ENCODE measurements around the gene APOBEC2. TPM values are rescaled to one million over a fixed set of nuclear protein-coding genes. Genes with fewer than 3 reads are reported as not detected.
A peak's percentile ranks its signal among the peaks of the same experiment; 100 is the strongest.

APOBEC2 gene
- total RNA-seq, 1 experiment from 2014 or later, result 4.8 TPM

GRCh38 chr6:41042226-41043055 lies 10.6 kb upstream of the APOBEC2 start, which contains the start of gene TSPO2:
TSPO2 (plus strand) TSS chr6:41042467; CDS start chr6:41042986, 519 bp downstream.
- CTCF ChIA-PET, result no interaction called here
- no TSS peak for BruUV-seq (replicated peaks)
- H3K27ac Mint-ChIP-seq (ENCODE audit: unreplicated experiment), result peak within 1 kb of the TSS; percentile 66
- H3K4me3 Mint-ChIP-seq (ENCODE audit: unreplicated experiment), result no peak within 1 kb of the TSS
- H3K4me3 ChIP-seq (ENCODE audit: low read depth, low read length), result no peak within 1 kb of the TSS
- H3K27me3 ChIP-seq (replicated peaks; ENCODE audit: control insufficient read depth, insufficient read depth, low read length), result no peaks in the 10 kb centered on the region
- no peaks in the 10 kb centered on the region for H3K36me3 Mint-ChIP-seq (ENCODE audit: insufficient read depth, unreplicated experiment)
- H3K4me1 ChIP-seq, result peaks cover 79% of the 10 kb centered on the region
- no peaks in the 10 kb centered on the region for H3K9me3 Mint-ChIP-seq (ENCODE audit: unreplicated experiment)
- POLR2A ChIA-PET, result no interaction called here
- peaks cover 51% of the 10 kb centered on the region for H3K4me1 Mint-ChIP-seq (ENCODE audit: low read depth, unreplicated experiment)
- no peaks in the 10 kb centered on the region for H3K9me3 ChIP-seq
- no peak for DNase-seq
- no peaks in the 10 kb centered on the region for H3K27me3 Mint-ChIP-seq (ENCODE audit: insufficient read depth, unreplicated experiment)
- intact Hi-C loops (cut with micrococcal nuclease; ENCODE audit: unreplicated experiment), result no loop called here
- no peaks in the 10 kb centered on the region for H3K36me3 ChIP-seq (ENCODE audit: control insufficient read depth, insufficient read depth, low read length)
- no peak for TF ChIP-seq CTCF (IDR thresholded peaks at IDR 0.05; ENCODE audit: insufficient read depth in 1 of 2, low read depth in 1 of 2, low read length in 1 of 2, severe bottlenecking in 1 of 2, unreplicated experiment in 1 of 2)

- Mint-ChIP-seq H3K4me3 (ENCODE audit: unreplicated experiment) (no peak overlapping the region), H3K27ac (ENCODE audit: unreplicated experiment) (peak overlapping the region; percentile 66), H3K36me3 (ENCODE audit: insufficient read depth, unreplicated experiment) (no peaks in the 10 kb centered on the region), H3K27me3 (ENCODE audit: insufficient read depth, unreplicated experiment) (no peaks in the 10 kb centered on the region), H3K9me3 (ENCODE audit: unreplicated experiment) (no peaks in the 10 kb centered on the region), H3K4me1 (ENCODE audit: low read depth, unreplicated experiment) (peaks cover 58% of the 10 kb centered on the region)
- ChIA-PET POLR2A (no interaction called here), CTCF (no interaction called here)
- Histone ChIP-seq H3K4me1 (peaks cover 79% of the 10 kb centered on the region), H3K4me3 (ENCODE audit: low read depth, low read length) (no peak overlapping the region), H3K9me3 (no peaks in the 10 kb centered on the region), H3K27me3 (replicated peaks; ENCODE audit: control insufficient read depth, insufficient read depth, low read length) (no peaks in the 10 kb centered on the region), H3K36me3 (ENCODE audit: control insufficient read depth, insufficient read depth, low read length) (no peaks in the 10 kb centered on the region)
- TF ChIP-seq CTCF (IDR thresholded peaks at IDR 0.05; ENCODE audit: insufficient read depth in 1 of 2, low read depth in 1 of 2, low read length in 1 of 2, severe bottlenecking in 1 of 2, unreplicated experiment in 1 of 2), result no peak
- BruUV-seq (replicated peaks), result no TSS peak
- intact Hi-C loops (cut with micrococcal nuclease; ENCODE audit: unreplicated experiment), result no loop called here
- no peak for DNase-seq
Observed at GRCh38 chr6:41043151-41043550, 9.9 kb upstream of the APOBEC2 start.

- no peak for TF ChIP-seq CTCF (IDR thresholded peaks at IDR 0.05; ENCODE audit: insufficient read depth in 1 of 2, low read depth in 1 of 2, low read length in 1 of 2, severe bottlenecking in 1 of 2, unreplicated experiment in 1 of 2)
- Mint-ChIP-seq H3K9me3 (ENCODE audit: unreplicated experiment) (no peaks in the 10 kb centered on the region), H3K36me3 (ENCODE audit: insufficient read depth, unreplicated experiment) (no peaks in the 10 kb centered on the region), H3K4me1 (ENCODE audit: low read depth, unreplicated experiment) (peaks cover 60% of the 10 kb centered on the region), H3K27ac (ENCODE audit: unreplicated experiment) (peak overlapping the region; percentile 64), H3K27me3 (ENCODE audit: insufficient read depth, unreplicated experiment) (no peaks in the 10 kb centered on the region), H3K4me3 (ENCODE audit: unreplicated experiment) (no peak overlapping the region)
- Histone ChIP-seq H3K4me3 (ENCODE audit: low read depth, low read length) (no peak overlapping the region), H3K36me3 (ENCODE audit: control insufficient read depth, insufficient read depth, low read length) (no peaks in the 10 kb centered on the region), H3K4me1 (peaks cover 79% of the 10 kb centered on the region), H3K9me3 (no peaks in the 10 kb centered on the region), H3K27me3 (replicated peaks; ENCODE audit: control insufficient read depth, insufficient read depth, low read length) (no peaks in the 10 kb centered on the region)
- DNase-seq, result no peak
- intact Hi-C loops (cut with micrococcal nuclease; ENCODE audit: unreplicated experiment), result no loop called here
- BruUV-seq (replicated peaks), result no TSS peak
- CTCF ChIA-PET, result no interaction called here
- POLR2A ChIA-PET, result interaction anchor here (0.8 kb wide), 1 partner anchor 27 kb away, joined by 3 read pairs; the partner anchor contains the start of genes NFYA and OARD1
Observed at GRCh38 chr6:41045664-41046063, 7.3 kb upstream of the APOBEC2 start.

Data from Caco-2 (cell line).